Measurements from ENCODE around the gene MACROH2A1.

MACROH2A1 gene

GRCh38 chr5:135319458-135319857, 79.6 kb downstream of the MACROH2A1 start:
- DNase-seq (ENCODE audit: low read depth, low spot score), result no peak

GRCh38 chr5:135318924-135319323, 80.1 kb downstream of the MACROH2A1 start:
- no peak for DNase-seq (ENCODE audit: low read depth, low spot score)

DNA sequence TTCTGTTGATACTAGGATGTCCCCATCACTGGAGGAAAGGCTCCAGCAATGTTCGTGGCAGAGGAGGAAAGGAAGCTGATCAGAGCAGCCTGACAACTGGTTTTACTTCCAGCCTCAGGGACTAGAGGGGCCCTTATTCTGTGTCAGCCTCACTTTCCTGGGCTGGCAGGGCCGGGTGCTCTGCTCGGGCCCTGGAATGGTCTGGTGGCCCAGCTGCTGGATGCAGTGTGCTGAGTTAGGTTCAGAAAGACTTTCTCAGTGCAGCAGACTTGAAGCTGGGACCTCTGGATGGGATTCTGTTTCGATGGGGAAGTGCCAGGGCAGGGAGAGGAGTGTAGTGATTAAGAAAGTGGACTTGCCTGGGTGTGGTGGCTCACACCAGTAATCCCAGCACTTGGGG, 81.0 kb downstream of the MACROH2A1 start:
- no peak for DNase-seq (ENCODE audit: low read depth, low spot score)

- DNase-seq (ENCODE audit: low read depth, low spot score), result no peak
These were observed 81.7 kb downstream of the MACROH2A1 start for GRCh38 chr5:135317286-135317685.

GRCh38 chr5:135315386-135315785, 83.6 kb downstream of the MACROH2A1 start:
- no peak for DNase-seq (ENCODE audit: low read depth, low spot score)

DNA sequence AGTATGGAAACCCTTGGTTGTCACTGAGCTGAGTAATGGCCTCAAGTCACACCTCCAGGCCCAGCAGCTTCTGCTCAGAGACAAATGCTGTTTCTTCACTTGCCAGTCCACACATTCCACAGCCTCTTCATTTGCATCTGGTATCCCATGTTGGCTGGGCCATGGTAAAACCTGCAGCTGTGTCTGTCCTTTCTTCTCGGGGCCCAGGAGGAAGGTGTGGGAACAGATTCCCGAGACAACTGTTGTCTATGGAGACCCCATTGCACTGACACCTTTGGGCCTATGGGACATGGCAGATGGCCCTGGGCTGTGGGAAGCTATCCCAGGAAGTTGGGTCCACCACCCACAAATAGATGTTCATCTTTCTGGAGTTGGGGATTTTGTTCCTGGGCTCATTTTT, 85.1 kb downstream of the MACROH2A1 start:
- DNase-seq (ENCODE audit: low read depth, low spot score), result no peak

- DNase-seq (ENCODE audit: low read depth, low spot score), result no peak
These were observed 85.6 kb downstream of the MACROH2A1 start for GRCh38 chr5:135313405-135313804.

DNA sequence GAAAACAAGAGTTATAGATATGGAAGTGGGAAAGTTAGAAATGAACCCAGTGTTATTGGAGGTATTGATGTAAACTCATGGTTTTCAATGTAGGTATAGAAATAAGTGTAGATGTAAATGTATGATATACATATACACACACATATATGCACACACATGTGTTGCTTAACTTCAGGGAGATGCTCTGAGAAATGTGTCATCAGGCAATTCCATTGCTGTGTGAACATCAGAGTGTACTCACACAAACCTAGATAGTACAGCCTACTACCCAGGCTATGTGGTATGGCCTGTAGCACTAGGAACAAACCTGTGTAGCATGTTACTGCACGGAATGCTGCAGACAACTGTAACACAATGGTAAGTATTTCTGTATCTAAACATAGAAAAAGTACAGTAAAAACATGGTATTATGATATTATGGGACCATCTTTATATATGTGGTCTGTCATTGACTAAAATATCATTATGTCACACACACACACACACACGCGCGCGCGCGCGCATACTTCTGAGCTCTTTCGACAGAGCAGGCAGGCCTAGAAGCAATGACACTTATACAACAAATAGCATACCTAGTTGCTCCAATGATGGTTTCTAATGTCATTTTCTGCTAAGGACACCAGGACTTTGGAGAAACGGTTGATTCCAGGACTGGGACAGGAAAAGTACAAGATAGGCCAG, 86.6 kb downstream of the MACROH2A1 start:
- no peak for DNase-seq (ENCODE audit: low read depth, low spot score)

DNA sequence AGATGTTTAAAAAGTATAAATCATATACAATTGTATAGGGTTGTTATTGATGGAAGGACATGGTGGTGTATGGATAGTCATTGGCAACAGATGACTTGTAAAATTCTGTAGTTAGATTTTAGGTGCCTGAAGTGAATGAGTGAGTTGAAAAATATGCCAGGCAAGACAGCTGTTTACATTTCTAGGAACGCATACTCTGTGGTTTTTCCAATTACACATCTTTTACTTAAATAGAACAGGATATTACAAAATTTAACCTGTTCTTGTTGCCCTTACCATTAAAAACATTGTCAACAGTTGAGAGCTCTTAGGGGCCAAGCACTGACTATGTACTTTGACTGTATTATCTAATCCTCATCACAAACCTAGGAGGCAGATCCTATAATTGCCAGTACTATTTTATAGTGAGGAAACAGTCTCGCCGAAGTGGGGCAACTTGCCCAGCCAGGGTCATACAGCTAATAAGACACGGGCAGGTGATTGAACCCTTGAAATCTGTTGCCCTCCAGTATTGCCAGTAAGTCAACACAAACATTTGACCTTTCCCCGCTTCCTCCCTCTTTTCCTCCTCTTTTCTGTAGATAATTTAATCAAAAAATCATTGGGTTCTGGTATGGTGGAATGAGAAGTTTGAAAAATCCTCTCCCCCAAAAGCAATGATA, 88.6 kb downstream of the MACROH2A1 start:
- DNase-seq (ENCODE audit: low read depth, low spot score), result no peak

- no peak for DNase-seq (ENCODE audit: low read depth, low spot score)
These were observed 89.4 kb downstream of the MACROH2A1 start for GRCh38 chr5:135309391-135310327.

- no peak for DNase-seq (ENCODE audit: low read depth, low spot score)
These were observed 90.3 kb downstream of the MACROH2A1 start for GRCh38 chr5:135308752-135309151.

DNA sequence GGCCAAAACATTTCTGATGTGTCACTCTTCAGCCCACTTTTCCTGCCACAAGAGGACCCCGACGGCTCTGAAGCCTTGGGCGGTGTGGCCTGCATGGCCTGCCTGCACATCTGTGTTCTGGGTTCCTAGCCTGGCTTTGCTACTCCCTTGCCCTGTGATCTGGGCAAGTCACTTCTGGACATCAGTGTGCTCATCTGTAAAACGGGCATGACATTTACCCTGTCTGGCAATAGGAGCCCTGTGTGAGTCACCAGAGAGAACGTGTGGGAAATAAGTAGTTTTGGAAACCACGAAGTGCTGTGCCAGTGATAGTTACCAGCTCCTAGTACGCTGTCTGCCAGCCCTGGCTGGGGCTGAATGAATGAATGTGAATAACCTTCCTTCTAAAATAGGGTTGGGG, 90.8 kb downstream of the MACROH2A1 start:
- no peak for DNase-seq (ENCODE audit: low read depth, low spot score)

- DNase-seq (ENCODE audit: low read depth, low spot score), result peak; percentile 69
These were observed 91.7 kb downstream of the MACROH2A1 start for GRCh38 chr5:135307143-135307903.

DNA sequence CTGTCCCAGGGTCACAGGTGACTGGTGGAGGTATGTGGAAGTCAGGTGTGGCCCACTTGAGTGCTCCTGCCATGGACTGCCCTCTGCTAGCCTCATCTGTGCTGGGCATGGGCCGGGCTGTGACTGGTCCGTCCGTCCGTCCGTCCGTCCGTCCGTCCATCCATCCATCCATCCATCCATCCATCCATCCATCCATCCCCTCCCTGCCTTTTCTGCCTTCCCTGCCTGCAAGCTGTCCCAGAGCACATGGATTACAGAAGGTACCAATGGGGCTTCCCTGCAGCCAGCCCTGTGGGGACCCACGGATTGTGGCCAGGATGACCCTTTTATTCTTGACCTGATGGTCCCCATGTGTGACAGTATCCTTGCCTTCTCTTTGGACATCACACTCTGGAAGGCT, 92.5 kb downstream of the MACROH2A1 start:
- no peak for DNase-seq (ENCODE audit: low read depth, low spot score)

GRCh38 chr5:135304352-135305221, 94.4 kb downstream of the MACROH2A1 start:
- DNase-seq (ENCODE audit: low read depth, low spot score), result peak; percentile 36

GRCh38 chr5:135303582-135304173, 95.4 kb downstream of the MACROH2A1 start:
- no peak for DNase-seq (ENCODE audit: low read depth, low spot score)

DNA sequence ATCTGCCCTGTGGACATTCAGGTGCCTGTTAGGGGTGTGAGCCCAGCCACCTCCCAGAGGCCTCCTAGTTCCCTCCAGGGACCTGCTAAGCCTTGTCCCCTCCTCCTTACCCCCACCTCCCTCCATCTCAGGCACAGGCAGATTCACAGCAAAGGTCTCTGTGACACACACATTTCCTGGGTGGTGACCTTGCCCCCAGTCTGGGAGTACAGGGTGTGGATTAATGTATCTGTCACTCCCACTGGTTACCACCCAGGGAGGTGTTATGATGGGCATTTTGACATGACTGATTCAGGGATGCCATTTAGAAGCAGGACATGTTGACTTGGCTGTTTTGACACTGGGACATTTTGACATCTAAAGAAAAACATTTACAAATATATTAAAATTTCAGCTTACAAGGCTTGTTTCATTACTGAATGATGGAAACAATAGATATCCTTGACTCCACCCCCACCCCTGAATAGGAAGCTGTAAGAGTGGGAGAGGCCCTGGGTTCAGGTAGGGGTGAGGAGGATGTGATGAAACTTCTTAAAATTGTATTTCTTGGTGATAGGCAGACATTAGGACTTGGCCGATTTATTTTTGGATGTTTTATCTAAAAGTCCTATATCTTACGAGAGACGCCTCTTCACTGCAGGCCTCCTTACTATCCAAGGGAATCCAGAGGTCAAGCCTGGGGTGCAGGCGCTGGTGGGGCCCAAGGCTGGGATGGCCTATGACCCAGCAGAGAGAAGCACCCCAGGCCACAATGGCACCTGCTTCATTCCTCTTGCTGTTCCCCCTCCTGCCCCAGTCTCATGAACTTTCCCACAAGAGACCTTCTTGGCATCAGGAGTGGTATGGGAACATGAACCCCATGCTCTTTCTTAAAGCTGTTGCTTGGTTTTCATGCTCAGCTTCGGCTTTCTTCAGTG, 101.9 kb downstream of the MACROH2A1 start:
- no peak for DNase-seq (ENCODE audit: low read depth, low spot score)

- no peak for DNase-seq (ENCODE audit: low read depth, low spot score)
These were observed 103.2 kb downstream of the MACROH2A1 start for GRCh38 chr5:135295852-135296251.

- no peak for DNase-seq (ENCODE audit: low read depth, low spot score)
These were observed 104.2 kb downstream of the MACROH2A1 start for GRCh38 chr5:135294793-135295192.

Measured in ELF-1 (cell line).